K562 (cell line): Measurements from ENCODE around the gene ATP6V0A4. TPM values are rescaled to one million over a fixed set of nuclear protein-coding genes. Genes with fewer than 3 reads are reported as not detected.

Experiments used
- ATAC-seq: fragments of 200-7000 bp; cut with Tn5 transposase; 3 replicates; pipeline ENCODE4 v1.9.1; 2020; ENCODE audit warnings: moderate library complexity
- BruUV-seq: library from RNA; stranded (reverse); fragments of 400-500 nt; replicated peaks from 2 replicates; lab custom pipeline; 2021; lab: Mats Ljungman, UMichigan
- CTCF ChIA-PET: fragments of 300-600 bp; formaldehyde crosslinking; extraction: SDS; loops from one replicate; lab custom pipeline; 2021; ENCODE audit warnings: low intra/inter-chr PET ratio; lab: Yijun Ruan, JAX
- POLR2A ChIA-PET: fragments of 300-600, 350-650 bp; sonication (Branson Sonifier 250); formaldehyde crosslinking; extraction: SDS; loops from one replicate; lab custom pipeline; 2021; ENCODE audit warnings: antibody characterized with exemption, inconsistent platforms; lab: Yijun Ruan, JAX
- DNase-seq, 4 experiments: peaks; one replicate each; pipeline versions ENCODE4 v3.0.0 to v3.0.0-alpha.2; 2011 to 2018; ENCODE audit warnings: low spot score in 3 of 4, mixed read lengths in 3 of 4; ENCODE audit errors: extremely low read depth in 1 of 4
- FAIRE-seq: peaks from 2 replicates; lab custom pipeline; 2011; peaks lifted over from hg19 to GRCh38; lab: Jason Lieb, UNC
- H2AFZ ChIP-seq: 2 replicates; pipeline ENCODE4 v1.6.0; 2011; ENCODE audit warnings: low read depth, low read length, control low read depth, inconsistent platforms
- H3K27ac ChIP-seq: fragments of 200-600 bp; 3 replicates; pipeline ENCODE4 v1.8.0; 2011; ENCODE audit warnings: low read depth, mild to moderate bottlenecking, control low read depth, inconsistent platforms, low read length, moderate library complexity, mixed read lengths; ENCODE audit errors: extremely low read depth
- H3K27me3 ChIP-seq, 2 experiments: fragments of 300-600 bp in 1 of 2; 2 replicates in 1 of 2; 3 replicates in 1 of 2; pipeline versions ENCODE4 v1.6.0 to v1.8.0; 2011; ENCODE audit warnings: inconsistent platforms in 2 of 2, low read length in 2 of 2, mild to moderate bottlenecking in 1 of 2, mixed read lengths in 1 of 2, moderate library complexity in 1 of 2; ENCODE audit not compliant: control insufficient read depth in 2 of 2, insufficient read depth in 2 of 2
- H3K36me3 ChIP-seq: fragments of 300-600 bp; 3 replicates; pipeline ENCODE4 v1.8.0; 2011; ENCODE audit warnings: mild to moderate bottlenecking, low read length, inconsistent platforms; ENCODE audit not compliant: control insufficient read depth, insufficient read depth
- H3K4me1 ChIP-seq, 2 experiments: fragments of 200-600 bp in 1 of 2; replicated peaks in 1 of 2; 2 replicates in 1 of 2; 3 replicates in 1 of 2; pipeline versions ENCODE4 v1.5.1 to v1.8.0; 2011; ENCODE audit warnings: inconsistent platforms in 2 of 2, low read length in 2 of 2, mild to moderate bottlenecking in 1 of 2, mixed read lengths in 1 of 2, moderate library complexity in 1 of 2; ENCODE audit not compliant: control insufficient read depth in 2 of 2, insufficient read depth in 2 of 2
- H3K4me2 ChIP-seq: 2 replicates; pipeline ENCODE4 v1.6.1; 2011; ENCODE audit warnings: low read length, control low read depth, inconsistent platforms, mixed read lengths; ENCODE audit not compliant: insufficient read depth
- H3K4me3 ChIP-seq: fragments of 200-600 bp; sonication (generic), shearing (Covaris generic); 2 replicates; pipeline ENCODE4 v1.5.1; 2016; ENCODE audit warnings: control low read depth, inconsistent platforms
- H3K79me2 ChIP-seq: fragments of 200-600 bp; 3 replicates; pipeline ENCODE4 v1.8.0; 2011; ENCODE audit warnings: low read length, inconsistent platforms; ENCODE audit not compliant: control insufficient read depth, insufficient read depth
- H3K9ac ChIP-seq, 2 experiments: 2 replicates each; pipeline versions ENCODE4 v1.6.0 to v1.6.1; 2011; ENCODE audit warnings: low read depth in 2 of 2, low read length in 2 of 2, control low read depth in 1 of 2, inconsistent platforms in 1 of 2, mild to moderate bottlenecking in 1 of 2, mixed read lengths in 1 of 2; ENCODE audit not compliant: insufficient read depth in 1 of 2
- H3K9me1 ChIP-seq: one replicate; pipeline ENCODE4 v1.6.0; 2011; ENCODE audit warnings: inconsistent platforms, mild to moderate bottlenecking, low read length, moderate library complexity; ENCODE audit not compliant: control insufficient read depth, insufficient read depth
- H3K9me3 ChIP-seq: replicated peaks from 2 replicates; pipeline ENCODE4 v1.5.1; 2011; ENCODE audit warnings: low read depth, low read length, inconsistent platforms; ENCODE audit not compliant: control insufficient read depth, insufficient read depth
- H4K20me1 ChIP-seq: replicated peaks from 2 replicates; pipeline ENCODE4 v1.6.1; 2011; ENCODE audit warnings: low read length, inconsistent platforms, mixed read lengths; ENCODE audit not compliant: control insufficient read depth, insufficient read depth
- ETV6 ChIP-seq, 3 experiments: fragments of 150-350 bp in 1 of 3; sonication (generic) in 1 of 3; formaldehyde crosslinking in 1 of 3; IDR thresholded peaks; 2 replicates each; pipeline versions ENCODE4 v1.6.1 to v1.8.0; 2014 to 2022; ENCODE audit warnings: borderline replicate concordance in 2 of 3, low read depth in 2 of 3, antibody characterized with exemption in 1 of 3, low read length in 1 of 3, mild to moderate bottlenecking in 1 of 3, missing genetic modification reagents in 1 of 3
- IFI16 ChIP-seq: fragments of 250-450 bp; sonication (Bioruptor Pico); IDR thresholded peaks from 2 replicates; pipeline ENCODE4 v2.1.2; 2022; ENCODE audit warnings: mild to moderate bottlenecking, inconsistent platforms
- LEF1 ChIP-seq: fragments of 450-650 bp; IDR thresholded peaks from 2 replicates; pipeline ENCODE4 v1.6.1; 2016; ENCODE audit warnings: mild to moderate bottlenecking
- NFE2L1 ChIP-seq: fragments of 450-650 bp; IDR thresholded peaks from 2 replicates; pipeline ENCODE4 v1.6.1; 2016; ENCODE audit warnings: missing genetic modification characterization, low read depth, mild to moderate bottlenecking, missing compliant biosample characterization, moderate library complexity, borderline replicate concordance
- PRMT5 ChIP-seq: sonication (generic); formaldehyde crosslinking; IDR thresholded peaks from 2 replicates; pipeline ENCODE4 v1.5.0; 2020; ENCODE audit warnings: missing genetic modification reagents
- ZKSCAN3 ChIP-seq: fragments of 250-450 bp; sonication (Bioruptor Pico); IDR thresholded peaks from 2 replicates; pipeline ENCODE4 v1.4.0; 2020
- ZNF12 ChIP-seq: sonication (generic); formaldehyde crosslinking; IDR thresholded peaks from 2 replicates; pipeline ENCODE4 v1.4.0; 2020; ENCODE audit warnings: mild to moderate bottlenecking, missing genetic modification reagents
- ZNF133 ChIP-seq: fragments of 250-450 bp; sonication (Bioruptor Pico); IDR thresholded peaks from 2 replicates; pipeline ENCODE4 v1.4.0; 2020; ENCODE audit warnings: mild to moderate bottlenecking
- WGBS: fragments of 100-300 bp; shearing (Covaris generic); methylation state at CpG from one replicate; pipeline ENCODE4 v1.1.6; 2016; ENCODE audit warnings: low coverage, mixed read lengths; ENCODE audit not compliant: insufficient coverage; ENCODE audit errors: missing lambda C conversion rate; 5-methylcytosine and 5-hydroxymethylcytosine counted together
- in situ Hi-C: fragments of 300-500 bp; cut with MboI; formaldehyde crosslinking; loops from 4 replicates; pipeline ENCODE4 v1.15.0; 2018; ENCODE audit warnings: inconsistent platforms, mixed read lengths
- intact Hi-C: fragments of 100-400 bp; cut with micrococcal nuclease; formaldehyde crosslinking; loops from 2 replicates; pipeline ENCODE4 v1.14.2; 2022
- polyA plus RNA-seq, 8 experiments: library from polyadenylated mRNA; depleted of rRNA in 4 of 8; stranded (reverse) in 5 of 8; unstranded in 3 of 8; fragments of >200 nt; fragmentation: Nextera tagmentation in 2 of 8; fragmentation: Illumina TruSeq in 1 of 8; extraction: Ambion mirVana in 2 of 8; extraction: Trizol in 1 of 8; gene quantifications; 2 replicates each; pipeline versions ENCODE4 v1.2.1 to v1.2.3, GENCODE V29; 2011 to 2014; ENCODE audit warnings: inconsistent platforms in 1 of 8, missing spikeins in 1 of 8
- total RNA-seq, 7 experiments: library from RNA; depleted of rRNA in 6 of 7; stranded (reverse); fragments of >200 nt in 6 of 7; fragmentation: Illumina TruSeq in 2 of 7; extraction: Trizol in 2 of 7; gene quantifications; 2 replicates each; pipeline versions ENCODE4 v1.2.1 to v1.2.3, GENCODE V29; 2011 to 2021; ENCODE audit warnings: low replicate concordance in 1 of 7

The ATP6V0A4 gene
- total and polyA plus RNA-seq, 9 of the 15 experiments (the other 6 are each of a cell fraction or from before 2014, with no cell fraction given), result 0.03 TPM; not detected in 8

DNA sequence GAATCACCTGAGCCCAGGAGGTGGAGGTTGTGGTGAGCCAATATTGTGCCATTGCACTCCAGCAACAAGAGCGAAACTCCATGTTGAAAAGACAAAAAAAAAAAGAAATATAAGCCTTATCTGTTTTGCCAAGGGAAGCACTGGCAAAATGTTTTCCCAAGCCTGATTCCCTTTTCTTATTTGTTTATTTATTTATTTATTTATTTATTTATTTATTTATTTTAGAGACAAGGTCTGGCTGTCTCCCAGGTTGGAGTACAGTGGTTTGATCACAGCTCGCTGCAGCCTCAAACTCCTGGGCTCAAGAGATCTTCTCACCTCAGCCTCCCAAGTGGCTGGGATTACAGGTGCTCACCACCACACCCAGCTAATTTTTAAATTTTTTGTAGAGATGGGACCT, 141.0 kb downstream of the ATP6V0A4 start:
- in situ Hi-C loops, result no loop called here
- Histone ChIP-seq H3K79me2 (no peaks in the 10 kb centered on the region), H3K9me1 (no peaks in the 10 kb centered on the region), H4K20me1 (no peaks in the 10 kb centered on the region), H3K4me1 (no peaks in the 10 kb centered on the region), H3K9me3 (no peaks in the 10 kb centered on the region), H2AFZ (no peak overlapping the region), H3K9ac (no peak overlapping the region), H3K4me2 (no peak overlapping the region), H3K27me3 (peaks cover 11 to 12% of the 10 kb centered on the region in 2 experiments; a peak in 4 of 5 replicates), H3K4me3 (no peak overlapping the region), H3K36me3 (no peaks in the 10 kb centered on the region), H3K27ac (no peak overlapping the region)
- POLR2A ChIA-PET, result interaction anchor here (0.7 to 1.5 kb wide), 3 partner anchors 10 to 25 kb away, joined by 3 to 5 read pairs (median 5); no protein-coding TSS in a partner anchor
- no peak for DNase-seq
- WGBS, result 0% methylated on average over 2 of the region's 2 CpGs
- intact Hi-C loops, result no loop called here
- no TSS peak for BruUV-seq
- ATAC-seq, result no peak
- CTCF ChIA-PET, result no interaction called here
- TF ChIP-seq IFI16 (CRISPR knock-in tag), result no peak
- no peak for TF ChIP-seq LEF1
- TF ChIP-seq ZNF133 (CRISPR knock-in tag), result no peak
- TF ChIP-seq ZNF12 (CRISPR knock-in tag), result no peak
- TF ChIP-seq ZKSCAN3 (CRISPR knock-in tag), result no peak
- no peak for TF ChIP-seq ETV6 (IDR thresholded peaks at IDR 0.05; ENCODE audit: borderline replicate concordance in 1 of 2, low read depth in 2 of 2, low read length in 1 of 2)
- no peak for TF ChIP-seq ETV6 (CRISPR knock-in tag; IDR thresholded peaks at IDR 0.05; ENCODE audit: borderline replicate concordance)
- no peak for TF ChIP-seq PRMT5 (CRISPR knock-in tag)
- TF ChIP-seq NFE2L1 (tag), result no peak
- no peak for FAIRE-seq

Other genes with a start within 250 kb of the ATP6V0A4 start
- not detected in 2 replicates for gene SVOPL, start 96.8 kb downstream of the ATP6V0A4 start, total RNA-seq (2014; rRNA removed)
- not detected in 2 replicates for gene SVOPL, start 96.8 kb downstream of the ATP6V0A4 start, total RNA-seq (2014; rRNA removed; fragmentation: Illumina TruSeq; extraction: Trizol)
- not detected in 2 replicates for gene SVOPL, start 96.8 kb downstream of the ATP6V0A4 start, total RNA-seq (2015; rRNA removed; fragmentation: Illumina TruSeq; extraction: Trizol)
- not detected in 2 replicates for gene SVOPL, start 96.8 kb downstream of the ATP6V0A4 start, total RNA-seq (2021)
- 0.20 TPM in 2 replicates for gene SVOPL, start 96.8 kb downstream of the ATP6V0A4 start, polyA plus RNA-seq (2011; rRNA removed)
- gene SVOPL, start 96.8 kb downstream of the ATP6V0A4 start, polyA plus RNA-seq (2014; fragmentation: Illumina TruSeq; extraction: Trizol), result not detected in 2 replicates
- gene SVOPL, start 96.8 kb downstream of the ATP6V0A4 start, polyA plus RNA-seq (2014; fragmentation: Nextera tagmentation; extraction: Ambion mirVana), result under 1 TPM; 0.13 to 0.42 TPM
- 0.36 TPM in 1 of 2 replicates, not detected in the other for gene SVOPL, start 96.8 kb downstream of the ATP6V0A4 start, polyA plus RNA-seq (2014; rRNA removed)
- not detected in 2 replicates for gene TMEM213, start 202 bp downstream of the ATP6V0A4 start, total RNA-seq (2014; rRNA removed)
- not detected in 2 replicates for gene TMEM213, start 202 bp downstream of the ATP6V0A4 start, total RNA-seq (2014; rRNA removed; fragmentation: Illumina TruSeq; extraction: Trizol)
- gene TMEM213, start 202 bp downstream of the ATP6V0A4 start, total RNA-seq (2015; rRNA removed; fragmentation: Illumina TruSeq; extraction: Trizol), result not detected in 2 replicates
- not detected in 2 replicates for gene TMEM213, start 202 bp downstream of the ATP6V0A4 start, total RNA-seq (2021)
- gene TMEM213, start 202 bp downstream of the ATP6V0A4 start, polyA plus RNA-seq (2011; rRNA removed), result not detected in 2 replicates
- gene TMEM213, start 202 bp downstream of the ATP6V0A4 start, polyA plus RNA-seq (2014; fragmentation: Illumina TruSeq; extraction: Trizol), result not detected in 2 replicates
- not detected for gene TMEM213, start 202 bp downstream of the ATP6V0A4 start, polyA plus RNA-seq (2014; fragmentation: Nextera tagmentation; extraction: Ambion mirVana)
- not detected in 2 replicates for gene TMEM213, start 202 bp downstream of the ATP6V0A4 start, polyA plus RNA-seq (2014; rRNA removed)
- gene KIAA1549, start 183.2 kb upstream of the ATP6V0A4 start, total RNA-seq (2014; rRNA removed), result 0.04 and 0.09 TPM in 2 replicates
- gene KIAA1549, start 183.2 kb upstream of the ATP6V0A4 start, total RNA-seq (2014; rRNA removed; fragmentation: Illumina TruSeq; extraction: Trizol), result 0.07 and 0.10 TPM in 2 replicates
- gene KIAA1549, start 183.2 kb upstream of the ATP6V0A4 start, total RNA-seq (2015; rRNA removed; fragmentation: Illumina TruSeq; extraction: Trizol), result 0.04 TPM in 2 replicates
- 0.25 and 0.29 TPM in 2 replicates for gene KIAA1549, start 183.2 kb upstream of the ATP6V0A4 start, total RNA-seq (2021)
- gene KIAA1549, start 183.2 kb upstream of the ATP6V0A4 start, polyA plus RNA-seq (2011; rRNA removed), result 0.17 and 0.24 TPM in 2 replicates
- gene KIAA1549, start 183.2 kb upstream of the ATP6V0A4 start, polyA plus RNA-seq (2014; fragmentation: Illumina TruSeq; extraction: Trizol), result 0.16 and 0.24 TPM in 2 replicates
- under 1 TPM; 0.01 TPM for gene KIAA1549, start 183.2 kb upstream of the ATP6V0A4 start, polyA plus RNA-seq (2014; fragmentation: Nextera tagmentation; extraction: Ambion mirVana)
- gene KIAA1549, start 183.2 kb upstream of the ATP6V0A4 start, polyA plus RNA-seq (2014; rRNA removed), result 0.04 and 0.05 TPM in 2 replicates
- not detected in 2 replicates for gene ZC3HAV1L, start 237.8 kb upstream of the ATP6V0A4 start, total RNA-seq (2014; rRNA removed)
- not detected in 2 replicates for gene ZC3HAV1L, start 237.8 kb upstream of the ATP6V0A4 start, total RNA-seq (2014; rRNA removed; fragmentation: Illumina TruSeq; extraction: Trizol)
- gene ZC3HAV1L, start 237.8 kb upstream of the ATP6V0A4 start, total RNA-seq (2015; rRNA removed; fragmentation: Illumina TruSeq; extraction: Trizol), result not detected in 2 replicates
- gene ZC3HAV1L, start 237.8 kb upstream of the ATP6V0A4 start, total RNA-seq (2021), result not detected in 2 replicates
- not detected in 2 replicates for gene ZC3HAV1L, start 237.8 kb upstream of the ATP6V0A4 start, polyA plus RNA-seq (2011; rRNA removed)
- not detected in 2 replicates for gene ZC3HAV1L, start 237.8 kb upstream of the ATP6V0A4 start, polyA plus RNA-seq (2014; fragmentation: Illumina TruSeq; extraction: Trizol)
- gene ZC3HAV1L, start 237.8 kb upstream of the ATP6V0A4 start, polyA plus RNA-seq (2014; fragmentation: Nextera tagmentation; extraction: Ambion mirVana), result not detected
- not detected in 2 replicates for gene ZC3HAV1L, start 237.8 kb upstream of the ATP6V0A4 start, polyA plus RNA-seq (2014; rRNA removed)